Inflammatory macrophage treated with lipopolysaccharide for 4 hours (primary cell): ENCODE data around the gene TAF11L14.
"Not testable (repeated sequence)": the region's sequence is repeated elsewhere in the genome, so short reads cannot be mapped to it uniquely, and the experiment has no call there.

Experiments used
- DNase-seq: peaks from one replicate; pipeline ENCODE4 v3.0.0-alpha.2; 2020

Gene TAF11L14

DNA sequence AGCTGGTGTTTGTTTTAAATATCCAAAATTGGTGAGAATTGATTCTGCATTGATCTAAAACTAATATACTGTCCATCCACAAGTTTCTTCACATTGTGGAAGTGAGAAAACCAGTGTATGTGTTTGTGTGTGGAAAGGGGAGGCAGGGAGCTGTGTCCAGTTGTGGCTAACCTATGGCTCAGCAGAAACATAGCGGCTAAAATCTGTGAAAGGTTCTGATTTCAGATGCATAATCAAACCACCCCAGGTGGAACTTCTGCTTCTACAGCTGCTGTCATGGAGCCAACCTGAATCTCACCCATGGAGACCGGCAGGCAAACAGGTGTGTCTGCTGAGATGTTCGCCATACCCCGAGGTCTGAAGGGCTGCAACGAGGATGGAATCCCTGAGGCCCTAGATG lies at the start of gene TAF11L14:
Gene TAF11L14, plus strand, starts transcription at position 301 of the 400 bp plus-strand sequence.
- no peak for DNase-seq

DNA sequence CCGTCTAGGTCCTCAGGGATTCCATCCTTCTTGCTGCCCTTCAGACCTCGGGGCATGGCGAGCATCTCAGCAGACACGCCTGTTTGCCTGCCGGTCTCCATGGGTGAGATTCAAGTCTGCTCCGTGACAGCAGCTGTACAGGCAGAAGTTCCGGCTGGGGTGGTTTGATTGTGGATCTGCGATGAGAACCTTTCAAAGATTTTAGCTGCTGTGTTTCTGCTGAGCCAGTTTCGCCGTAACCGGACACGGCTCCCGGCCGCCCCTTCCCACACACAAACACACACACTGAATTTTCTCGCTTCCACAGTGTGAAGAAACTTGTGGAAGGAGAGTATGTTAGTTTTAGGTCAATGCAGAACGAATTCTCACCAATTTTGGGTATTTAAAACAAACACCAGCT lies 48.6 kb upstream of the TAF11L14 start, which contains the start of gene TAF11L7:
Gene TAF11L7, minus strand, starts transcription at position 101 of the 400 bp plus-strand sequence.
- DNase-seq = not testable (repeated sequence)

DNA sequence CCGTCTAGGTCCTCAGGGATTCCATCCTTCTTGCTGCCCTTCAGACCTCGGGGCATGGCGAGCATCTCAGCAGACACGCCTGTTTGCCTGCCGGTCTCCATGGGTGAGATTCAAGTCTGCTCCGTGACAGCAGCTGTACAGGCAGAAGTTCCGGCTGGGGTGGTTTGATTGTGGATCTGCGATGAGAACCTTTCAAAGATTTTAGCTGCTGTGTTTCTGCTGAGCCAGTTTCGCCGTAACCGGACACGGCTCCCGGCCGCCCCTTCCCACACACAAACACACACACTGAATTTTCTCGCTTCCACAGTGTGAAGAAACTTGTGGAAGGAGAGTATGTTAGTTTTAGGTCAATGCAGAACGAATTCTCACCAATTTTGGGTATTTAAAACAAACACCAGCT lies 43.4 kb upstream of the TAF11L14 start, which contains the start of gene TAF11L8:
Gene TAF11L8, minus strand, starts transcription at position 101 of the 400 bp plus-strand sequence.
- not testable (repeated sequence) for DNase-seq

DNA sequence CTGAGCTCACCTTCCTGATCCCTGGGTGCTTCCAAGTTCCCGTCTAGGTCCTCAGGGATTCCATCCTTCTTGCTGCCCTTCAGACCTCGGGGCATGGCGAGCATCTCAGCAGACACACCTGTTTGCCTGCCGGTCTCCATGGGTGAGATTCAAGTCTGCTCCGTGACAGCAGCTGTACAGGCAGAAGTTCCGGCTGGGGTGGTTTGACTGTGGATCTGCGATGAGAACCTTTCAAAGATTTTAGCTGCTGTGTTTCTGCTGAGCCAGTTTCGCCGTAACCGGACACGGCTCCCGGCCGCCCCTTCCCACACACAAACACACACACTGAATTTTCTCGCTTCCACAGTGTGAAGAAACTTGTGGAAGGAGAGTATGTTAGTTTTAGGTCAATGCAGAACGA lies 40.0 kb upstream of the TAF11L14 start, which contains the start of gene TAF11L9:
Gene TAF11L9, minus strand, starts transcription at position 140 of the 400 bp plus-strand sequence.
- DNase-seq = not testable (repeated sequence)

DNA sequence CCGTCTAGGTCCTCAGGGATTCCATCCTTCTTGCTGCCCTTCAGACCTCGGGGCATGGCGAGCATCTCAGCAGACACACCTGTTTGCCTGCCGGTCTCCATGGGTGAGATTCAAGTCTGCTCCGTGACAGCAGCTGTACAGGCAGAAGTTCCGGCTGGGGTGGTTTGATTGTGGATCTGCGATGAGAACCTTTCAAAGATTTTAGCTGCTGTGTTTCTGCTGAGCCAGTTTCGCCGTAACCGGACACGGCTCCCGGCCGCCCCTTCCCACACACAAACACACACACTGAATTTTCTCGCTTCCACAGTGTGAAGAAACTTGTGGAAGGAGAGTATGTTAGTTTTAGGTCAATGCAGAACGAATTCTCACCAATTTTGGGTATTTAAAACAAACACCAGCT lies 36.5 kb upstream of the TAF11L14 start, which contains the start of gene TAF11L10:
Gene TAF11L10, minus strand, starts transcription at position 101 of the 400 bp plus-strand sequence.
- not testable (repeated sequence) for DNase-seq

DNA sequence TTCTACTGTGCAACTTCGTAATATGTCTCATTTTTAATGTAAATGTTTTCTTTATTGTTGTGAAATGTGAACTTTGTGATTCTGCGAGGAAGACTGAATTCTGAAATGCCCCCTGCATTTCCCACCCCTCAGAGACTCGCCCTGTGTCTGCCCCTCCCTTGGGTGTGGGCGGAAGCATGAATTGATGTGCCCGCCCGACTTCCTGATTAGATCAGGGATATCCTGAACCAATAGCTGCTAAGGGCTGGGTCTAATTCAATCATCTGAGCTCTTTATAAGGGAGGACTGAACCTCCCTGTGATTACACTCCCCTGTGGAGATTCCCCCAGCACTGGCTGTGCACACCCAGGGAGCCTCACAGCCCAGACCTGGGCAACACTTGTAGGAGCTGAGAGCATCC lies 30.4 kb upstream of the TAF11L14 start, which contains the start of gene TAF11L11:
Gene TAF11L11, plus strand, starts transcription at position 304 of the 400 bp plus-strand sequence.
- DNase-seq = not testable (repeated sequence)

DNA sequence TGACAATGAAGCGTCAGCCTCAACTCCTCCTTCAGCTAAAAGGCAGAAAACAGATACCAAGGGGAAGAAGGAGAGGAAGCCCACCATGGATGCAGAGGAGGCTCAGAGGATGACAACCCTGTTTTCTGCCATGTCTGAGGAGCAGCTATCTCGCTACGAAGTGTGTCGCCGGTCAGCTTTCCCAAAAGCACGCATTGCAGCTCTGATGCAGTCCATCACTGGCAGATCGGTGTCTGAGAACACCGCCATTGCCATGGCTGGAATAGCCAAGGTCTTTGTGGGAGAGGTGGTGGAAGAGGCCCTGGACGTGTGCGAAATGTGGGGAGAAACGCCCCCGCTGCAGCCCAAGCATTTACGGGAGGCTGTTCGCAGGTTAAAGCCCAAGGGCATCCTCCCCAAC lies 29.3 kb upstream of the TAF11L14 start:
- no peak for DNase-seq

DNA sequence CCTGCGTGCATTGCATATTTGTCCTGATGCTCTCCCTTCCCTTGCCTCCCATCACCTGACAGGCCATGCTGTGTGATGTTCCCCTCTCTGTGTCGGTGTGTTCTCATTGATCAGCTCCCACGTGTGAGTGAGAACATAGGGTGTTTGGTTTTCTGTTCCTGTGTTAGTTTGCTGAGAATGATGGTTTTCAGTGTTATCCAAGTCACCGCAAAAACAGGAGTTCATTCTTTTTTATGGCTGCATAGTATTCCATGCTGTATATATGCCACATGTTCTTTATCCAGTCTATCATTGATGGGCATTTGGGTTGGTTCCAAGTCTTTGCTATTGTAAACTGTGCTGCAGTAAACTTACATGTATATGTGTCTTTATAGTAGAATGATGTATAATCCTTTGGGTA lies 26.8 kb upstream of the TAF11L14 start:
- not testable (repeated sequence) for DNase-seq

DNA sequence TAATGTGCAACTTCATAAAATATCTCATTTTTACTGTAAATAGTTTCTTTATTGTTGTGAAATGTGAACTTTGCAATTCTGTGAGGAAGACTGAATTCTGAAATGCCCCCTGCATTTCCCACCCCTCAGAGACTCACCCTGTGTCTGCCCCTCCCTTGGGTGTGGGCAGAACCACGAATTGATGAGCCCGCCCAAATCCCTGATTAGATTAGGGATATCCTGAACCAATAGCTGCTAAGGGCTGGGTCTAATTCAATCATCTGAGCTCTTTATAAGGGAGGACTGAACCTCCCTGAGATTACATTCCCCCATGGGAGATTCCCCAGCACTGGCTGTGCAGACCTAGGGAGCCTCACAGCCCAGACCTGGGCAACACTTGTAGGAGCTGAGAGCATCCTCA lies 24.2 kb upstream of the TAF11L14 start, which contains the start of gene TAF11L12:
Gene TAF11L12, plus strand, starts transcription at position 301 of the 400 bp plus-strand sequence.
- DNase-seq = not testable (repeated sequence)

DNA sequence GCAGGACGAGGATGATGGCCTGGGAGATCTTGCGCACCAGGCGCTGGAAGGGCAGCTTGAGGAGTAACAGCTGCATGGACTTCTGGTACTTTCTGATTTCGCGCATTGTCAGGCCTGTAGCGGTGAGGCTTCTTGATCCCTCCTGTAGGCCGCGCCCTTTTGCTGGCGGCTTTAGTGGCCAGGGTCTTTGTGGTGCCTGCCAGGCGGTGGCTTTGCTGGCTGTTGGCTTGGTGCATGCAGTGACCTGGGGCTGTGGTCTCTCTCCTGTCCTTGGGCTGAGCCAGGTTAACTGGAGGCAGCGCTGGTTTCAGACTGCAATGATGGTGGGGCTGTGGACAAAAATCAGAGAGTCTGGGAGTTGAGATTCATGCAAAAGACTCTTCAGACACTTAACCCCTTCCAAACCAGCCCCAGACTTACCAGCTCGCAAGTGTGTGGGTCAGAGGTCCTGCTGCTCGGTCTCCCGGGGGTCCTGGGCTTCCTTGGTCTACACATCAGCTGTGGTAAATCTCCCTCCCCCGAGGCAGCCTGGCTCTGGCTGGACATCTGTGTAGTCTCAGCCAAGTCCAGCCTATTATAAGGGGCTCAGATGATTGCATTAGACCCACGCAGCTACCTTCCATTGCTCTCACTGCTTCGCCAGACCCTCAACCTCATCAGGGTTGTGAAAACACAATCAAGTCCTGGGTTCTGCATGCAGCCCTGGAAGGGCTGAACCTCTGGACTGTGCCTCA lies 19.2 kb upstream of the TAF11L14 start:
- DNase-seq = no peak

DNA sequence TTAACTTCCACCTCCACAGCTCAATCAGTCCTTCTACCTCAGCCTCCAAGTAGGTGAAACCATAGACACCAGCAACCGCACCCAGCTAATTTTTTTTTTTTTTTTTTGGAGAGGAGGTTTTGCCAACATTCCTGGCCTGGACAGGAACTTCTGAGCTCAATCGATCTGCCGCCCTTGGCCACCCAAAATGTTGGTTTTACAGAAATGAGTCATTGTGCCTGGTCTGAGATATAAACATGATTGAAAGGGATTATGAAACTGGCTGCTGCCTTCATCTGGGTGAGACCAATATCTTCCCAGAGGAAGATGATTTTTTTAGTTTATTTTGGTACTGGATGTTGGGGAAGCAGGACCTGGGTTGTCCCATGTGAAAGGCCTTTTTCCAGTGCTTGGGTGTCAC lies 14.9 kb upstream of the TAF11L14 start:
- no peak for DNase-seq

DNA sequence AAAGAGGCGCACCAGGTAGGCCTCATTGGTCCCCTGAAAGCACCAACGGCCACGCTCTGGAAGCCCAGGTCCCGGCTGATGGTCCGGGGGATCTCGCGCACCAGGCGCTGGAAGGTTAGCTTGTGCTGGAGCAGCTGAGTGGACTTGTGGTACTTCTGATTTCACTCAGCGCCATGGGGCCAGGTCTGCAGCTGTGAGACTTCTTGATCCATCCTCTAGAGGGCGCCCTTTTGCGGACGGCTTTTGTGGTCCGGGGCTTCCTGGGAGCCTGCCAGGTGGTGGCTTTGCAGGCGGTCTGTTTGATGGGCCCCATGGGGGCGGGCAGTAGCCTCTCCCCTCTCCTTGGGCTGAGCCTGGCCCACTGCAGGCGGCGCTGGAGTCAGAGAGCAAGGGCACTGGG lies 13.6 kb upstream of the TAF11L14 start:
- DNase-seq = no peak

DNA sequence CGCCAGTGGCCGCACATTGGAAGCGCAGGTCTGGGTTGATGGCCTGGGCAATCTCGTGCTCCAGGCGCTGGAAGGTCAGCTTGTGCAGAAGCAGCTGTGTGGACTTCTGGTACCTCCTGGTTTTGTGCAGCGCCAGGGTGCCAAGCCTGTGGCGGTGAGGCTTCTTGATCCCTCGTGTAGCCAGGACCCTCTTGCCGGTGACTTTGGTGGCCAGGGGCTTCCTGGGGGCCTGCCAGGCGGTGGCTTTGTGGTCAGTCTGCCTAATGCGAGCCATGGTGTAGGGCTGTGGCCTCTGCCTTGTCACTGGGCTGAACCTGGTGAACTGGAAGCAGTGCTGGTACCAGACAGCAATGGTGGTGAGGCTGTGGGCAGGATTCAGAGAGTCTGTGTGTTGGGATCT lies 8.6 kb upstream of the TAF11L14 start:
- no peak for DNase-seq

DNA sequence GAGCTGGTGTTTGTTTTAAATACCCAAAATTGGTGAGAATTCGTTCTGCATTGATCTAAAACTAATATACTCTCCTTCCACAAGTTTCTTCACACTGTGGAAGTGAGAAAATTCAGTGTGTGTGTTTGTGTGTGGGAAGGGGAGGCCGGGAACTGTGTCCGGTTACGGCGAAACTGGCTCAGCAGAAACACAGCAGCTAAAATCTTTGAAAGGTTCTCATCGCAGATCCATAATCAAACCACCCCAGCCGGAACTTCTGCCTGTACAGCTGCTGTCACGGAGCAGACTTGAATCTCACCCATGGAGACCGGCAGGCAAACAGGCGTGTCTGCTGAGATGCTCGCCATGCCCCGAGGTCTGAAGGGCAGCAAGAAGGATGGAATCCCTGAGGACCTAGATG lies 2.5 kb upstream of the TAF11L14 start, which contains the start of gene TAF11L13:
Gene TAF11L13, plus strand, starts transcription at position 301 of the 400 bp plus-strand sequence.
- DNase-seq = not testable (repeated sequence)

DNA sequence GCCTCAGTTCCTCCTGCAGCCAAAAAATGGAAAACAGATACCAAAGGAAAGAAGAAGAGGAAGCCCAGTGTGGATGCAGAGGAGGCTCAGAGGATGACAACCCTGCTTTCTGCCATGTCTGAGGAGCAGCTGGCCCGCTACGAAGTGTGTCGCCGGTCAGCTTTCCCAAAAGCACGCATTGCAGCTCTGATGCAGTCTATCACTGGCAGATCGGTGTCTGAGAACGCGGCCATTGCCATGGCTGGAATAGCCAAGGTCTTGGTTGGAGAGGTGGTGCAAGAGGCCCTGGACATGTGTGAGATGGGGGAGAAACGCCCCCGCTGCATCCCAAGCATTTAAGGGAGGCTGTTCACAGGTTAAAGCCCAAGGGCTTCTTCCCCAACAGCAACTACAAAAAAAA lies 15.0 kb downstream of the TAF11L14 start:
- not testable (repeated sequence) for DNase-seq

DNA sequence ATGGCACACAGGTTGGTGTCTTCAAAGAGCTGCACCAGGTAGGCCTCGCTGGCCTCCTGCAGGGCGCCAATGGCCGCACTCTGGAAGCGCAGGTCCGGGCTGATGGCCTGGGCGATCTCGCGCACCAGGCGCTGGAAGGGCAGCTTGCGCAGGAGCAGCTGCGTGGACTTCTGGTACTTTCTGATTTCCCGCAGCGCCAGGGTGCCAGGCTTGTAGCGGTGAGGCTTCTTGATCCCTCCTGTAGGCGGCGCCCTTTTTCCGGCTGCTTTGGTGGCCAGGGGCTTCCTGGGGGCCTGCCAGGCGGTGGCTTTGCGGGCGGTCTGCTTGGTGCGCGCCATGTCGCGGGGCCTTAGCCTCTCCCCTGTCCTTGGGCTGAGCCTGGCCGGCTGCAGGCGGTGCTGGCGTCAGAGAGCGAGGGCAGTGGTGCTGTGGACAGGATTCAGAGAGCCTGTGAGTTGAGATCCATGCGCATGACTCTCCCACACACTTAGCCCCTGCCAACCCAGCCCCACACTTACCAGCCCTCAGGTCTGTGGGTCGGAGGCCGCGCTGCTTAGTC lies 21.0 kb downstream of the TAF11L14 start:
- not testable (repeated sequence) for DNase-seq

DNA sequence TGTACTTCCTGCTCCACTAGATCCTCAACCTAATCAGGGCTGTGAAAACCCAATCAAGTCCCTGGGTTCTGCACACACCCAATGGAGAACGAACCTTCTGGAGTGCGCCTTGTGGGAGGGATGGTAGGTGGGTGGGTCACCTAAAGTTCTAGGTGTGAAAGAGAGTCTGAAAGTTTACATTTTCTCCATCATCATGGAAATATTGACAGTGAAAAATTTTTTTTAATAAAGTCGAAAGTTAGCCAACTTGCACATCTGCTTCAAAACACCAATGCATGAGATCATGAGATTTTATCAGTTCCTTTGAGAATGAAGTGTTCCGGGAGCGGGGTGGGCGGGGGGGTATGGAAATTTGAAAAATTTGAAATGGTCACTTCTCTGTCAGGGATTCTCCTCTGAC lies 21.7 kb downstream of the TAF11L14 start:
- DNase-seq = no peak

DNA sequence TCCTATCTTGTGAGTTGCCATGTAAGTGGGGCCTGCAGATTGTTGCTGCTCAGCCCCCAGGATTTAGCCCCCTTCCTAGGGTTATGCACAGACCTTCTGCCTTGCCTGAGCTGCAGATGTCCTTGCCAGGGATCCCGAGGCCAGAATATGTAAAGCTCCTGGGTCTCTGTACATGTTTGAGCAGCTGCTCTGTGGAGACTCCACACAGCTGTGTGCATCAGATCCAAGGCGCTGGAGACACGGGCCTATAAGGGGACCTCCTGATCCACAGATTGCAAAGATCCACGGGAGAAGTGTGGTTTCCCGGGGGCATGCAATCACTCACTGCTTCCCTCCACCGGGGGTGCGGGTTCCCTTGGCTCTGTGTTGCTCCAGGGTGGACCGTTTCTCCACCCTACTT lies 28.9 kb downstream of the TAF11L14 start:
- no peak for DNase-seq

DNA sequence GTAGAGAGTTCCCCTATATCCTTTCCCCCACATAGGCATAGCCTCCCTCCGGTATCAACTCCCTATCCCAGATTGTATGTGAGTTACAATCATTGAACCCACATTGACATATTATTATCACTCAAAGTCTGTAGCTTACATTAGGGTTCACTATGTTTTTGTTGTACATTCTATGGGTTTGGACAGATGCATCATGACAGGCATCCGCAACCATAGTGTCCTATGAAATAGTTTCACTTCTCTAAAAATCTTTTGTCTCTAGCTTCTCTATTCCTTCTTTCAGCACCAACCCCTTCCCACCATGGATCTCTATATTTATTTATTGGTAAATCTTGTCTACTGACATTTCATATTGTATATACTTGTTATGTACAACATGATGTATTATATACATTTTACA lies 31.6 kb downstream of the TAF11L14 start:
- DNase-seq = peak; percentile 15

DNA sequence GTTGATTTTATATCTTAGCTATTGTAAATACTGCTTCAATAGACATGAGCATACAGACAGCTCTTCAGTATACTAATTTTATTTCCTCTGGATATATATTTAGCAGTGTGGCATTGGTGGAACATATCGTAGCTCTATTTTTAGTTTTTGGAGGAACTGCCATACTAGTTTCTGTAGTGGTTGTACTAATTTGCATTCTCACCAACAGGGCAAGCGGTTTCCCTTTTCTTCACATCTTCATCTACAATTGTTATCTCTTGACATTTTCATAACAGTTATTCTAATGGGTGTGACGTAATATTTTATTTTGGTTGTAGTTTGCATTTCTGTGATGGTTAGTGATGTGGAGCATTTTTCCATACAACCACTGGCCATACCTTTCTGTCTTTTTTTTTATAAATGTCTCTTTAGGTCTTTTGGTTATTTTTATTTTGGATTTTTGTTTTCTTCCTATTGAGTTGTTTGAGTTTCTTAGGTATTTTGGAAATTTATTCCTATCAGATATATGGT lies 32.5 kb downstream of the TAF11L14 start:
- DNase-seq = no peak

DNA sequence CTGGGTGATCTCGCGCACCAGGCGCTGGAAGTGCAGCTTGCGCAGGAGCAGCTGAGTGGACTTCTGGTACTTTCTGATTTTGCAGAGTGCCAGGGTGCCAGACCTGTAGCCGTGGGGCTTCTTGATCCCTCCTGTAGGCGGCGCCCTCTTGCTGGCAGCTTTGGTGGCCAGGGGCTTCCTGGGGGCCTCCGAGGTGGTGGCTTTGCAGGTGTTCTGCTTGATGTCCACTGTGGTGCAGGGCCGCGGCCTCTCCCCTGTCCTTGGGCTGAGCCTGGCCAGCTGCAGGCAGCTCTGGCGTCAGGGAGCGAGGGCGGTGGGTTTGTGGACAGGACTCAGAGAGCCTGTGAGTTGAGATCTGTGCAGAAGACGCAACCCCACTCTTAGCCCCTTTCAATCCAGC lies 36.1 kb downstream of the TAF11L14 start:
- DNase-seq = no peak

DNA sequence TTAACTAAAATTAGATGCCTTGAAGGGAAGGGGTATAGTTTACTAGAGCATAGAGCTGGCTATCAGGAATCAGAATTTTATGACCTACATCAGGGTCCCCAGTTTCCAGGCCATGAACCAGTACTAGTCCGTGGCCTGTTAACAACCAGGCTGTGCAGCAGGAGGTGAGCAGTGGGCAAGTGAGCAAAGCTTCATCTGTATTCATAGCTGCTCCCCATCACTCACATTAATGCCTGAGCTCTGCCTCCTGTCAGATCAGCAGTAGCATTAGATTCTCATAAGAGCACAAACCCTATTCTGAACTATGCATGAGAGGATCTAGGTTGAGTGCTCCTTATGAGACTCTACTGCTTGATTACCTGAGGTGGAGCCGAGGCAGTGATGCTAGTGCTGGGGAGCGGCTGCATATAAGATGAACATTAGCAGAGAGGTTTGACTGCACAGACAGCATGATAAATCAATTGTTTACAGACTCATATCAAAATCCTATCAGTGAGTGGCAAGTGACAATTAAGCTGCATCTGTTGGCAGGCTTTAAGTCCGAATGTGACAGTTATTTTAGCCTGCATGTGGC lies 44.6 kb downstream of the TAF11L14 start:
- no peak for DNase-seq

DNA sequence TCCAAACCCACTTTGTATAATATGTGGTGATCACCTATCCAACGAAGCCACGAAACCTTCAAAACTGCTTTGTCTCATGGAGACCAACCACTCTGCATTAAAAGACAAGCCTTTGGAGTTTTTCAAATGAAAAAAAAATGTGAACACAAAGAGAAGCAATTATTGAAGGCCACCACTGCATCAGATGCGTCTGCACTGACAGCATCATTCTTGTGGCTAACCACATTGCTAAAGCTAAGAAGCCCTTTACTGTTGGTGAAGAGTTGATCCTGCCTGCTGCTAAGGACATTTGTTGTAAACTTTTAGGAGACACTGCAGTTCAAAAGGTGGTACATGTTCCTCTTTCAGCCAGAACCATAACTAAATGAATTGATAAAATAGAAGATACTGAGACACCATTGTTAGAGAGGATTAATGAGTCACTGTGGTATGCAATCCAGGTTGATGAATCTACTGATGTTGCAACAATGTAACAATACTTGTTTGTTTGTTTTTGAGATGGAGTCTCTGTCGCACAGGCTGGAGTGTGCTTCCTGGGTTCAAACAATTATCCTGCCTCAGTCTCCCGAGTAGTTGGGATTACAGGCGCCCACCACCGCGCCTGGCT lies 45.4 kb downstream of the TAF11L14 start:
- no peak for DNase-seq
